GM12874 (cell line): ENCODE results near the gene SCAMP2.

Experiments
- CTCF ChIP-seq: IDR thresholded peaks from 2 replicates; pipeline ENCODE4 v1.5.1; 2011; ENCODE audit warnings: low read depth, mild to moderate bottlenecking, control low read depth, low read length, moderate library complexity; ENCODE audit not compliant: insufficient read depth

SCAMP2 gene

GRCh38 chr15:74827614-74828013 is 45.6 kb downstream of the SCAMP2 start:
- no peak for TF ChIP-seq CTCF

- no peak for TF ChIP-seq CTCF
These were observed 46.2 kb downstream of the SCAMP2 start for GRCh38 chr15:74826921-74827320.

- TF ChIP-seq CTCF: no peak
These were observed 46.8 kb downstream of the SCAMP2 start, which contains the start of gene CPLX3 for GRCh38 chr15:74826364-74826819. Gene CPLX3, plus strand, starts transcription at chr15:74826627. Its CDS starts 77 bp downstream, at chr15:74826704.

GRCh38 chr15:74825866-74826265 is 47.3 kb downstream of the SCAMP2 start:
- TF ChIP-seq CTCF: no peak

- no peak for TF ChIP-seq CTCF
These were observed 48.2 kb downstream of the SCAMP2 start for GRCh38 chr15:74824976-74825375.

GRCh38 chr15:74823324-74823723 is 49.8 kb downstream of the SCAMP2 start:
- no peak for TF ChIP-seq CTCF

- no peak for TF ChIP-seq CTCF
These were observed 50.9 kb downstream of the SCAMP2 start for GRCh38 chr15:74822233-74822632.

- no peak for TF ChIP-seq CTCF
These were observed 51.4 kb downstream of the SCAMP2 start for GRCh38 chr15:74821790-74822158.
